Measurements from ENCODE around the gene SOCS2.

GRCh38 chr12:93536766-93537488, 35.5 kb upstream of the SOCS2 start:
- TF ChIP-seq ZNF423 (tag by site-specific recombination; IDR thresholded peaks at IDR 0.05), result no peak
- no peak for TF ChIP-seq ZNF707 (tag by site-specific recombination; IDR thresholded peaks at IDR 0.05)
- no peak for TF ChIP-seq CTCF (tag by site-specific recombination; IDR thresholded peaks at IDR 0.05)
- TF ChIP-seq MEIS1 (CRISPR knock-in tag; IDR thresholded peaks at IDR 0.05; ENCODE audit: borderline replicate concordance), result no peak
- no peak for TF ChIP-seq BCL11A (tag by site-specific recombination; IDR thresholded peaks at IDR 0.05; ENCODE audit: low read depth)
- TF ChIP-seq GFI1B (tag by site-specific recombination; IDR thresholded peaks at IDR 0.05), result no peak
